UCSD-AML1 (cell line): ENCODE results near the gene KCNN4.
"Not testable (repeated sequence)": the region's sequence is repeated elsewhere in the genome, so short reads cannot be mapped to it uniquely, and the experiment has no call there.

ENCODE experiments used
- DNase-seq: peaks from one replicate; lab custom pipeline; 2025; ENCODE audit not compliant: unreplicated experiment; lab: John Stamatoyannopoulos, UW

The KCNN4 gene

GRCh38 chr19:43780706-43781525 is at the start of gene KCNN4:
KCNN4 (minus strand) TSS chr19:43780973; CDS start chr19:43780861, 112 bp downstream.
- peak; percentile 64 for DNase-seq

GRCh38 chr19:43826787-43827754 is 46.3 kb upstream of the KCNN4 start, which contains the start of gene ZNF283:
ZNF283 (plus strand) TSS chr19:43827321; CDS start chr19:43833505, 6,184 bp downstream.
- peak; percentile 66 for DNase-seq

GRCh38 chr19:43824572-43824971 is 43.8 kb upstream of the KCNN4 start:
- DNase-seq, result not testable (repeated sequence)

GRCh38 chr19:43823856-43824255 is 43.1 kb upstream of the KCNN4 start:
- DNase-seq, result not testable (repeated sequence)

- DNase-seq, result no peak
Observed at GRCh38 chr19:43820884-43821215, 40.1 kb upstream of the KCNN4 start.

- no peak for DNase-seq
Observed at GRCh38 chr19:43820098-43820883, 39.5 kb upstream of the KCNN4 start.

GRCh38 chr19:43818500-43818899 is 37.7 kb upstream of the KCNN4 start:
- no peak for DNase-seq

- not testable (repeated sequence) for DNase-seq
Observed at GRCh38 chr19:43817454-43817853, 36.7 kb upstream of the KCNN4 start.

GRCh38 chr19:43814663-43815352 is 34.0 kb upstream of the KCNN4 start:
- no peak for DNase-seq

GRCh38 chr19:43812688-43813087 is 31.9 kb upstream of the KCNN4 start:
- DNase-seq, result no peak

GRCh38 chr19:43812259-43812658 is 31.5 kb upstream of the KCNN4 start:
- no peak for DNase-seq

- DNase-seq, result no peak
Observed at GRCh38 chr19:43811837-43812236, 31.1 kb upstream of the KCNN4 start.

- no peak for DNase-seq
Observed at GRCh38 chr19:43809762-43810696, 29.3 kb upstream of the KCNN4 start.

GRCh38 chr19:43807651-43808050 is 26.9 kb upstream of the KCNN4 start:
- no peak for DNase-seq

- DNase-seq, result no peak
Observed at GRCh38 chr19:43806848-43807247, 26.1 kb upstream of the KCNN4 start.

- not testable (repeated sequence) for DNase-seq
Observed at GRCh38 chr19:43806401-43806800, 25.6 kb upstream of the KCNN4 start.

- DNase-seq, result no peak
Observed at GRCh38 chr19:43804432-43804831, 23.7 kb upstream of the KCNN4 start.

GRCh38 chr19:43802216-43802951 is 21.6 kb upstream of the KCNN4 start, which contains the start of gene LYPD5:
LYPD5 (minus strand) TSS chr19:43802447; CDS start chr19:43802380, 67 bp downstream.
- no peak for DNase-seq
